Aorta (tissue), 5 donors: ENCODE results near the gene SMYD2. TPM values are rescaled to one million over a fixed set of nuclear protein-coding genes. Genes with fewer than 3 reads are reported as not detected.

ENCODE experiments used
- ATAC-seq: fragments of 200-7000 bp; cut with Tn5 transposase; one replicate; pipeline ENCODE4 v1.9.1; 2022; ENCODE audit warnings: moderate library complexity; ENCODE audit not compliant: low FRiP score
- DNase-seq, 2 donors: peaks; one replicate each; pipeline ENCODE4 v3.0.0-alpha.2; 2020
- H3K27ac ChIP-seq, 2 donors: one replicate each; pipeline ENCODE4 v1.5.1; 2013; ENCODE audit warnings: low read length in 2 of 2, mild to moderate bottlenecking in 2 of 2, moderate library complexity in 2 of 2, control low read depth in 1 of 2, inconsistent platforms in 1 of 2, low read depth in 1 of 2
- H3K27me3 ChIP-seq, 2 donors: one replicate each; pipeline ENCODE4 v1.6.1; 2013; ENCODE audit warnings: control low read depth in 1 of 2, low read length in 1 of 2, mild to moderate bottlenecking in 1 of 2, moderate library complexity in 1 of 2; ENCODE audit not compliant: insufficient read depth in 2 of 2, control insufficient read depth in 1 of 2
- H3K36me3 ChIP-seq, 2 donors: one replicate each; pipeline ENCODE4 v1.6.1; 2013; ENCODE audit warnings: control low read depth in 1 of 2, low read length in 1 of 2, mild to moderate bottlenecking in 1 of 2; ENCODE audit not compliant: insufficient read depth in 2 of 2, control insufficient read depth in 1 of 2
- H3K4me1 ChIP-seq, 2 donors: one replicate each; pipeline ENCODE4 v1.6.1; 2013; ENCODE audit warnings: low read length in 2 of 2, control low read depth in 1 of 2, mild to moderate bottlenecking in 1 of 2, moderate library complexity in 1 of 2; ENCODE audit not compliant: insufficient read depth in 2 of 2, control insufficient read depth in 1 of 2
- H3K4me3 ChIP-seq, 2 donors: one replicate each; pipeline ENCODE4 v1.5.1; 2013; ENCODE audit warnings: low read length in 2 of 2, control low read depth in 1 of 2, mild to moderate bottlenecking in 1 of 2
- H3K9me3 ChIP-seq: one replicate; pipeline ENCODE4 v1.6.1; 2013; ENCODE audit warnings: mild to moderate bottlenecking, low read length; ENCODE audit not compliant: control insufficient read depth
- WGBS, 2 donors: extraction: QIAGEN DNeasy Blood & Tissue Kit; methylation state at CpG; one replicate each; pipeline ENCODE4 v1.1.7; 2013; 5-methylcytosine and 5-hydroxymethylcytosine counted together
- intact Hi-C, 2 donors: fragments of 100-400 bp; cut with DNase I; formaldehyde crosslinking; loops; one replicate each; pipeline versions ENCODE4 v1.14.2 to v1.15.0; 2022
- polyA plus RNA-seq, 2 donors: library from polyadenylated mRNA; stranded (reverse); fragments of 200-250 nt; gene quantifications; one replicate each; pipeline ENCODE4 v1.2.3, GENCODE V29; 2013
- total RNA-seq, 2 donors: library from RNA; stranded (reverse); fragmentation: NEBNext Ultra II Directional; extraction: Animal tissue kit (Norgen Biotek cat#: 25700); gene quantifications; one replicate each; pipeline ENCODE4 v1.2.1, GENCODE V29; 2021
- donor health status: healthy with polysubstance abuse.
- donor health status: Bipolar disorder and iron deficiency.
- donor health status: DM: no; HTN: no; CAD: no.
- donor health status: DM: no; HTN: no; CAD: no.
- donor health status: DM: yes; HTN: yes; CAD: no.

SMYD2 gene
- total and polyA plus RNA-seq, 4 donors: 11.9 to 18.3 (median 12.8) TPM

- H3K9me3 ChIP-seq: no peaks in the 10 kb centered on the region
- no peaks in the 10 kb centered on the region for H3K27me3 ChIP-seq
- no peak overlapping the region for H3K4me3 ChIP-seq
- WGBS, 2 donors: 89 to 92% methylated on average over 4 of the region's 4 CpGs
- ATAC-seq: no peak
- H3K36me3 ChIP-seq: peaks cover 1 to 5% of the 10 kb centered on the region in 2 donors
- no peak overlapping the region for H3K27ac ChIP-seq
- H3K4me1 ChIP-seq: no peaks in the 10 kb centered on the region
- intact Hi-C loops: no loop called here
- DNase-seq: no peak
Measured at GRCh38 chr1:214364786-214365295, 83.9 kb downstream of the SMYD2 start.

GRCh38 chr1:214367841-214368240 is 86.9 kb downstream of the SMYD2 start:
- no peak for DNase-seq
- Histone ChIP-seq H3K27ac (no peak overlapping the region), H3K9me3 (no peaks in the 10 kb centered on the region), H3K36me3 (peaks cover 1 to 5% of the 10 kb centered on the region in 2 donors), H3K27me3 (no peaks in the 10 kb centered on the region), H3K4me3 (no peak overlapping the region), H3K4me1 (peaks cover 2% of the 10 kb centered on the region in 2 donors)
- 94 to 95% methylated on average over 5 of the region's 5 CpGs for WGBS, 2 donors
- intact Hi-C loops: no loop called here
- ATAC-seq: no peak

- Histone ChIP-seq H3K4me3 (no peak overlapping the region), H3K36me3 (peaks cover 1 to 8% of the 10 kb centered on the region in 2 donors), H3K27ac (no peak overlapping the region), H3K9me3 (no peaks in the 10 kb centered on the region), H3K4me1 (peaks cover 2% of the 10 kb centered on the region in 2 donors), H3K27me3 (no peaks in the 10 kb centered on the region)
- WGBS, 2 donors: 96 to 97% methylated on average over 8 of the region's 8 CpGs
- DNase-seq: no peak
- intact Hi-C loops: no loop called here
- no peak for ATAC-seq
Measured at GRCh38 chr1:214369364-214369763, 88.4 kb downstream of the SMYD2 start.

GRCh38 chr1:214370615-214371014 is 89.7 kb downstream of the SMYD2 start:
- H3K9me3 ChIP-seq: no peaks in the 10 kb centered on the region
- DNase-seq: no peak
- 97% methylated on average over 3 of the region's 3 CpGs for WGBS, 2 donors
- H3K27ac ChIP-seq: no peak overlapping the region
- H3K36me3 ChIP-seq: peaks cover 1 to 12% of the 10 kb centered on the region in 2 donors
- H3K4me1 ChIP-seq: peaks cover 2% of the 10 kb centered on the region in 2 donors
- H3K27me3 ChIP-seq: no peaks in the 10 kb centered on the region
- ATAC-seq: no peak
- no peak overlapping the region for H3K4me3 ChIP-seq
- intact Hi-C loops: no loop called here

- no peak for ATAC-seq
- Histone ChIP-seq H3K27me3 (no peaks in the 10 kb centered on the region), H3K4me1 (peaks cover 2% of the 10 kb centered on the region in 2 donors), H3K36me3 (peaks cover 3 to 12% of the 10 kb centered on the region in 2 donors), H3K9me3 (no peaks in the 10 kb centered on the region), H3K4me3 (no peak overlapping the region), H3K27ac (no peak overlapping the region)
- intact Hi-C loops: no loop called here
- WGBS, 2 donors: 5 to 6% methylated on average over 5 of the region's 5 CpGs
- DNase-seq: no peak
Measured at GRCh38 chr1:214372092-214372491, 91.1 kb downstream of the SMYD2 start.

GRCh38 chr1:214377485-214377884 is 96.5 kb downstream of the SMYD2 start:
- H3K27me3 ChIP-seq: no peaks in the 10 kb centered on the region
- intact Hi-C loops: no loop called here
- ATAC-seq (no peak), DNase-seq (no peak)
- peak overlapping the region in 1 of 2 donors; percentile 26 for H3K27ac ChIP-seq
- whole genome bisulfite sequencing, 2 donors: 93 to 95% methylated on average over 2 of the region's 2 CpGs
- no peak overlapping the region for H3K4me3 ChIP-seq
- no peaks in the 10 kb centered on the region for H3K9me3 ChIP-seq
- no peaks in the 10 kb centered on the region for H3K4me1 ChIP-seq
- peaks cover 1 to 12% of the 10 kb centered on the region in 2 donors for H3K36me3 ChIP-seq

- WGBS, 2 donors: 19 to 20% methylated on average over 9 of the region's 9 CpGs
- no peak for ATAC-seq
- Histone ChIP-seq H3K4me3 (no peak overlapping the region), H3K4me1 (no peaks in the 10 kb centered on the region), H3K27ac (peak overlapping the region in 1 of 2 donors; percentile 26), H3K27me3 (no peaks in the 10 kb centered on the region), H3K9me3 (no peaks in the 10 kb centered on the region), H3K36me3 (peaks cover 1 to 12% of the 10 kb centered on the region in 2 donors)
- intact Hi-C loops: no loop called here
- no peak for DNase-seq
Measured at GRCh38 chr1:214377886-214378285, 96.9 kb downstream of the SMYD2 start.

- Histone ChIP-seq H3K4me3 (no peak overlapping the region), H3K27me3 (no peaks in the 10 kb centered on the region), H3K9me3 (no peaks in the 10 kb centered on the region), H3K4me1 (no peaks in the 10 kb centered on the region), H3K36me3 (peaks cover 1 to 12% of the 10 kb centered on the region in 2 donors), H3K27ac (no peak overlapping the region)
- intact Hi-C loops: no loop called here
- DNase-seq (no peak), ATAC-seq (no peak)
- 93 to 95% methylated on average over 8 of the region's 8 CpGs for WGBS, 2 donors
Measured at GRCh38 chr1:214378492-214378891, 97.5 kb downstream of the SMYD2 start.

- ATAC-seq (no peak), DNase-seq (no peak)
- Histone ChIP-seq H3K36me3 (peaks cover 6 to 10% of the 10 kb centered on the region in 2 donors), H3K9me3 (no peaks in the 10 kb centered on the region), H3K4me3 (no peak overlapping the region), H3K27me3 (no peaks in the 10 kb centered on the region), H3K27ac (peak overlapping the region in 1 of 2 donors; percentile 10), H3K4me1 (no peaks in the 10 kb centered on the region)
- intact Hi-C loops: no loop called here
- WGBS, 2 donors: 96 to 98% methylated on average over 6 of the region's 6 CpGs
Measured at GRCh38 chr1:214379236-214379970, 98.4 kb downstream of the SMYD2 start.
